Sigmoid colon (tissue), 7 donors: ENCODE measurements around the gene DNA2. TPM values are rescaled to one million over a fixed set of nuclear protein-coding genes. Genes with fewer than 3 reads are reported as not detected.
"Not testable (repeated sequence)": the region's sequence is repeated elsewhere in the genome, so short reads cannot be mapped to it uniquely, and the experiment has no call there.

Experiments
- DNase-seq: peaks from one replicate; pipeline ENCODE4 v3.0.0-alpha.2; 2019
- H3K27ac ChIP-seq, 4 donors: fragments of 200-600 bp; sonication (generic); one replicate each; pipeline ENCODE4 v1.5.1; 2016 to 2019; ENCODE audit warnings: mild to moderate bottlenecking in 1 of 4
- H3K27me3 ChIP-seq, 3 donors: fragments of 200-600 bp; sonication (generic); one replicate each; pipeline ENCODE4 v1.5.1; 2019; ENCODE audit warnings: mild to moderate bottlenecking in 1 of 3
- H3K36me3 ChIP-seq, 4 donors: fragments of 200-600 bp; sonication (generic); one replicate each; pipeline ENCODE4 v1.5.1; 2016 to 2019
- H3K4me1 ChIP-seq, 4 donors: fragments of 200-600 bp; sonication (generic); one replicate each; pipeline ENCODE4 v1.5.1; 2017 to 2019
- H3K4me3 ChIP-seq, 4 donors: fragments of 200-600 bp; sonication (generic); one replicate each; pipeline ENCODE4 v1.5.1; 2017 to 2019; ENCODE audit warnings: mild to moderate bottlenecking in 2 of 4, moderate library complexity in 1 of 4
- H3K9me3 ChIP-seq, 4 donors: fragments of 200-600 bp in 3 of 4; sonication (generic) in 3 of 4; one replicate each; pipeline versions ENCODE4 v1.5.1 to v1.6.1; 2013 to 2019
- CTCF ChIP-seq, 4 experiments: fragments of 450-650 bp in 3 of 4; fragments of 200-600 bp in 1 of 4; IDR thresholded peaks; one replicate each; pipeline ENCODE4 v1.5.1; 2016 to 2019; ENCODE audit warnings: antibody characterized with exemption in 4 of 4, mild to moderate bottlenecking in 3 of 4, moderate library complexity in 2 of 4
- EP300 ChIP-seq, 4 donors: sonication (generic); formaldehyde crosslinking; IDR thresholded peaks; one replicate each; pipeline ENCODE4 v1.6.1; 2017; ENCODE audit warnings: antibody characterized with exemption in 4 of 4
- POLR2A ChIP-seq, 2 donors: fragments of 450-650 bp; IDR thresholded peaks; one replicate each; pipeline ENCODE4 v1.6.1; 2016; ENCODE audit warnings: antibody characterized with exemption in 2 of 2, mild to moderate bottlenecking in 2 of 2, moderate library complexity in 2 of 2
- POLR2AphosphoS5 ChIP-seq, 4 donors: sonication (generic); formaldehyde crosslinking; IDR thresholded peaks; one replicate each; pipeline ENCODE4 v1.6.1; 2017; ENCODE audit warnings: antibody characterized with exemption in 4 of 4
- WGBS, 2 donors: extraction: QIAGEN DNeasy Blood & Tissue Kit; methylation state at CpG; one replicate each; pipeline ENCODE4 v1.1.7; 2013; 5-methylcytosine and 5-hydroxymethylcytosine counted together
- intact Hi-C: fragments of 100-400 bp; cut with DNase I; formaldehyde crosslinking; loops from one replicate; pipeline ENCODE4 v1.15.1; 2023
- polyA plus RNA-seq, 3 donors: library from polyadenylated mRNA; stranded (reverse); fragments of 200-250 nt; gene quantifications; one replicate each; pipeline ENCODE4 v1.2.3, GENCODE V29; 2013
- total RNA-seq, 4 donors: library from RNA; depleted of rRNA; stranded (reverse); fragments of >200 nt; gene quantifications; one replicate each; pipeline ENCODE4 v1.1.0, GENCODE V29; 2016
- donor health status: healthy with polysubstance abuse.
- donor health status: Bipolar disorder and iron deficiency.
- donor health status: healthy.

Gene DNA2
- total and polyA plus RNA-seq, 7 donors = under 0.01 to 6.4 (median 2.3) TPM

- intact Hi-C loops = no loop called here
Measured at GRCh38 chr10:68461032-68461431, 10.7 kb downstream of the DNA2 start.

DNA sequence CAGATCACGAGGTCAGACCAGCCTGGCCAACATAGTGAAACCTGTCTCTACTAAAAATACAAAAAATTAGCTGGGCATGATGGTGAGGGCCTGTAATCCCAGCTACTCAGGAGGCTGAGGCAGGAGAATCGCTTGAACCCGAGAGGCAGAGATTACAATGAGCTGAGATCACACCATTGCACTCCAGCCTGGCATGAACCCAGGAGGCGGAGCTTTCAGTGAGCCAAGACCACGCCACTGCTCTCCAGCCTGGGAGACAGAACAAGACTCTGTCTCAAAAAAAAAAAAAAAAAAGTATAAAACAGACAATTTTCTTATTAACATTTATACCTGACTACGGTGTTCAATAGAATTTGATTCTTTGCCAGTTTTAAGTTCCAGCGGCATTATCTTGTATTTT is 22.1 kb downstream of the DNA2 start:
- H3K4me1 ChIP-seq, DNase-seq, intact Hi-C loops, H3K9me3 ChIP-seq, H3K27me3 ChIP-seq, H3K36me3 ChIP-seq, H3K4me3 ChIP-seq: not testable (repeated sequence)
- 76 to 85% methylated on average over 7 of the region's 7 CpGs for WGBS, 2 donors
- peak overlapping the region in 1 of 4 donors; percentile 45 for H3K27ac ChIP-seq

More at GRCh38 chr10:68461032-68461431, 10.7 kb downstream of the DNA2 start:
- no peak for DNase-seq
- Histone ChIP-seq H3K36me3 (no peaks in the 10 kb centered on the region), H3K4me1 (no peaks in the 10 kb centered on the region), H3K4me3 (no peak overlapping the region), H3K27me3 (no peaks in the 10 kb centered on the region), H3K27ac (no peak overlapping the region), H3K9me3 (no peaks in the 10 kb centered on the region)
- TF ChIP-seq POLR2A (IDR thresholded peaks at IDR 0.05) (no peak), EP300 (IDR thresholded peaks at IDR 0.05) (no peak), POLR2AphosphoS5 (IDR thresholded peaks at IDR 0.05) (no peak), CTCF (IDR thresholded peaks at IDR 0.05) (no peak)
- WGBS, 2 donors = 92% methylated on average over 3 of the region's 3 CpGs

DNA sequence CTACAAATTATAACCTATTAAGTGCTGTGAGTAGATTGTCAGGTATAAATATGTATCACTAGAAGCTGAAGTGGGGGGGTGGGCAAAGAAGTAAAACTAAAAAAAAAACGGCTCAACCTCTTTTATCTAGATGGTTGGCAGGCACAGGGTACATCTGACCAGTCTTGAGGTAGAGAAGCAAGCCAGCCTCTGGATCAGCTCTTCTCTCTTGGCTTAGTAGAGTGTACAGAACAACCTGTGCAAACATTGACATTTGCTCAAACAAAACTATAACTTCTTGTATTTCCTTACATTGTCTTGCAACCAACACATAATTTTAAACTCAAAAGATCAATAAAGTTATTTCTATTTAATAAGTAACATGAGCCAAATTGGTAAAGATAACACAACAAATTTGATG is 25.6 kb downstream of the DNA2 start:
- no peaks in the 10 kb centered on the region for H3K27me3 ChIP-seq
- intact Hi-C loops = no loop called here
- DNase-seq = no peak
- no peak overlapping the region for H3K27ac ChIP-seq
- H3K36me3 ChIP-seq = no peaks in the 10 kb centered on the region
- 37 to 79% methylated on average over 1 of the region's 1 CpG for WGBS, 2 donors
- H3K4me1 ChIP-seq = no peaks in the 10 kb centered on the region
- H3K9me3 ChIP-seq = no peaks in the 10 kb centered on the region
- H3K4me3 ChIP-seq = no peak overlapping the region
- no peak for TF ChIP-seq POLR2AphosphoS5 (IDR thresholded peaks at IDR 0.05)

- Histone ChIP-seq H3K9me3 (no peaks in the 10 kb centered on the region), H3K4me3 (no peak overlapping the region), H3K4me1 (no peaks in the 10 kb centered on the region), H3K27me3 (no peaks in the 10 kb centered on the region), H3K36me3 (no peaks in the 10 kb centered on the region), H3K27ac (no peak overlapping the region)
- no peak for DNase-seq
- TF ChIP-seq EP300 (IDR thresholded peaks at IDR 0.05) (no peak), POLR2AphosphoS5 (IDR thresholded peaks at IDR 0.05) (no peak), POLR2A (IDR thresholded peaks at IDR 0.05) (no peak), CTCF (IDR thresholded peaks at IDR 0.05) (no peak)
- 90 to 97% methylated on average over 2 of the region's 2 CpGs for WGBS, 2 donors
- intact Hi-C loops = no loop called here
Measured at GRCh38 chr10:68442971-68443370, 28.8 kb downstream of the DNA2 start.

DNA sequence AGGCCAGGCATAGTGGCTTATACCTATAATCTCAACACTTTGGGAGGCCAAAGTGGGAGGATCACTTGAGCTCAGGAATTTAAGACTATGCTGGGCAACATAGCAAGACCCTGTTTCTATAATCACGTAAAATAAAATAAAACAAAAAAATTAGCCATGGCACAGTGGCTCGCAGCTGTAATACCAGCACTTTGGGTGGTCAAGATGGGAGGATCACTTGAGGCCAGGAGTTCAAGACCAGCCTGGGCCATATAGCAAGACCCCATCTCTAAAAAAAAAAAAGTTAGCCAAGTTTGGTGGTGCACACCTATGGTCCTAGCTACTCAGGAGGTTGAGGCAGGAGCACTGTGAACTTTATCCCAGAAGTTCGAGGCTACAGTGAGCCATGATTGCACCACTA is 30.9 kb downstream of the DNA2 start:
- Histone ChIP-seq H3K27ac (no peak overlapping the region), H3K27me3 (no peaks in the 10 kb centered on the region), H3K36me3 (no peaks in the 10 kb centered on the region), H3K4me3 (no peak overlapping the region), H3K4me1 (no peaks in the 10 kb centered on the region), H3K9me3 (no peaks in the 10 kb centered on the region)
- 95 to 97% methylated on average over 3 of the region's 3 CpGs for WGBS, 2 donors
- TF ChIP-seq POLR2A (IDR thresholded peaks at IDR 0.05) (no peak), CTCF (IDR thresholded peaks at IDR 0.05) (no peak), POLR2AphosphoS5 (IDR thresholded peaks at IDR 0.05) (no peak), EP300 (IDR thresholded peaks at IDR 0.05) (no peak)
- intact Hi-C loops = no loop called here
- DNase-seq = no peak

- Histone ChIP-seq H3K4me3 (no peak overlapping the region), H3K9me3 (no peaks in the 10 kb centered on the region), H3K27me3 (no peaks in the 10 kb centered on the region), H3K4me1 (no peaks in the 10 kb centered on the region), H3K36me3 (no peaks in the 10 kb centered on the region), H3K27ac (no peak overlapping the region)
- TF ChIP-seq CTCF (IDR thresholded peaks at IDR 0.05) (no peak), EP300 (IDR thresholded peaks at IDR 0.05) (no peak), POLR2AphosphoS5 (IDR thresholded peaks at IDR 0.05) (no peak), POLR2A (IDR thresholded peaks at IDR 0.05) (no peak)
- no peak for DNase-seq
- intact Hi-C loops = no loop called here
Measured at GRCh38 chr10:68435803-68436202, 36.0 kb downstream of the DNA2 start.
